Keratinocyte (primary cell): Measurements from ENCODE around the gene C21orf58.

Experiments
- CTCF ChIP-seq, 3 experiments: IDR thresholded peaks in 1 of 3; conservative IDR thresholded peaks in 1 of 3; optimal IDR thresholded peaks in 1 of 3; 2 replicates in 2 of 3; 3 replicates in 1 of 3; pipeline versions ENCODE3 to v1.5.1; 2011; ENCODE audit warnings: low read length in 3 of 3, mild to moderate bottlenecking in 3 of 3, moderate library complexity in 2 of 3, control low read depth in 1 of 3, inconsistent platforms in 1 of 3; ENCODE audit not compliant: insufficient read depth in 2 of 3; ENCODE audit errors: extremely low read depth in 1 of 3
- EZH2 ChIP-seq: IDR thresholded peaks from one replicate; pipeline ENCODE4 v1.6.1; 2012; ENCODE audit warnings: inconsistent platforms, mild to moderate bottlenecking, low read length, moderate library complexity

- TF ChIP-seq CTCF (optimal IDR thresholded peaks at IDR 0.05 in 1 of 3, IDR thresholded peaks at IDR 0.05 in 1 of 3, conservative IDR thresholded peaks at IDR 0.05 in 1 of 3; ENCODE audit: extremely low read depth in 1 of 3, insufficient read depth in 2 of 3, low read length in 3 of 3) (peak in 2 of 3 experiments; percentile 2 to 18), EZH2 (no peak)
Measured at GRCh38 chr21:46324390-46325072, 861 bp upstream of the C21orf58 start.
